Right kidney (tissue), 9 donors: ENCODE data around the gene CALHM3.
A peak's percentile ranks its signal among the peaks of the same experiment; 100 is the strongest.
"Not testable (repeated sequence)": the region's sequence is repeated elsewhere in the genome, so short reads cannot be mapped to it uniquely, and the experiment has no call there.

Experiments used
- DNase-seq: peaks from one replicate; pipeline ENCODE4 v3.0.0-alpha.2; 2016
- long read RNA-seq, 8 donors: transcript quantifications; one replicate each; lab custom pipeline, GENCODE V29; 2026

Gene CALHM3, protein sequence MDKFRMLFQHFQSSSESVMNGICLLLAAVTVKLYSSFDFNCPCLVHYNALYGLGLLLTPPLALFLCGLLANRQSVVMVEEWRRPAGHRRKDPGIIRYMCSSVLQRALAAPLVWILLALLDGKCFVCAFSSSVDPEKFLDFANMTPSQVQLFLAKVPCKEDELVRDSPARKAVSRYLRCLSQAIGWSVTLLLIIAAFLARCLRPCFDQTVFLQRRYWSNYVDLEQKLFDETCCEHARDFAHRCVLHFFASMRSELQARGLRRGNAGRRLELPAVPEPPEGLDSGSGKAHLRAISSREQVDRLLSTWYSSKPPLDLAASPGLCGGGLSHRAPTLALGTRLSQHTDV
- long read RNA-seq, donor 1 = 0 reads
- long read RNA-seq, donor 2 = 0 reads
- long read RNA-seq, donor 3 = 0 reads
- long read RNA-seq, donor 4 = 0 reads
- long read RNA-seq, donor 5 = 0 reads
- long read RNA-seq, donor 6 = 0 reads
- long read RNA-seq, donor 7 = 0 reads
- long read RNA-seq, donor 8 = 0 reads

DNA sequence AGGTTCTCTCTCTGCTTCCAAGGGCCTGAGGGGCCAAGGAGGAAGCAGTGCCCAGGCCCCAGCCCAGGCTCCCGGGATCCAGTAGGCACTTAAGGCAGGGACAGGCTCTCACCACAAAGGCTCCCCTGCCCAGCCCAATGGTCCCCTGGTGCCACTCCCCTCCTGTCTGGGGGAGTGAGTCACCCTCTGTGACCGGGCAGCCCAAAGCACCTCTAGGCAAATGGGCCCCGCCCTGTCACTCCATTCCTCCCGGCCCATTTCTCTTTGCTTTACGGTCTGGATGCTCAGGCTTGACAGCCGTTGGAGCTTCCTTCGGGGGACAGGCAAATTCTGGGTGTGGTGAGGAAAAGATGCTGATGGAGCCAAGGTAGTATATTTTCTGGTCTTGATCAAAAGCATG, at the start of gene CALHM3:
Gene CALHM3, minus strand, starts transcription at position 106 of the 400 bp plus-strand sequence. CDS start 208 bp downstream, outside the sequence.
- no peak for DNase-seq

DNA sequence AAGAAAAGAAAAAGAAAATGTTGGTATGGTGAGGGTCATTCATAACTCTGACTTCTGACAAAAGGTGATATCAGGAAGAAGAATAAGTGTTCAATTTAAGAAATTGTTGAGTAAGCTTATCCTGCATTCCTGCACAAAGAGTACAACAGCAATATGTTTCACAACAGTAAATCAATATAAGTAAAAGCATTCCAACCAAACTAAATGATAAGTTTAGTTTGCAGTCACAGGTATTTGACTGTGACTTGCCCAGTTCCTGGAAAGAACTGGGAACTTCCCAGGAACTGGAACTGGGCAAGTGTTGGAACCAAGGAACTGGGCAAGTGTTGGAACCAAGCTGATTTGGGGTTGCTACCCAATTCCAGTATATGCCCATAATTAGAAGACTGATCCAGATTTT, 49.5 kb upstream of the CALHM3 start:
- no peak for DNase-seq

DNA sequence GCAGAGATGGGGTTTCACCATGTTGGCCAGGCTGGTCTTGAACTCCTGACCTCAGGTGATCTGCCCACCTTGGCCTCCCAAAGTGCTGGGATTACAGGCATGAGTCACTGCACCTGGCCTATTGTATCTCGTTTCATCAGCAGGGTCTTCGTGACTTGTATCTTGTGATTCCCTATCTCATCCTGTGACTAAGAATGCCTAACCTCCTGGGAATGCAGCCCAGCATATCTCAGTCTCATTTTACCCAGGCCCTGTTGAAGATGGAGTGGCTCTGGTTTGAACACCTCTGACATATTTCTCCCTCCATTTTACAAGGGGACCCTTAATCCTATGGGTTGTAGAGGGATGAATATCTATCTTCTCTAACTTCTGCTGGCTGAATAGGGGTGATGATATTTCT, 48.4 kb upstream of the CALHM3 start:
- not testable (repeated sequence) for DNase-seq

DNA sequence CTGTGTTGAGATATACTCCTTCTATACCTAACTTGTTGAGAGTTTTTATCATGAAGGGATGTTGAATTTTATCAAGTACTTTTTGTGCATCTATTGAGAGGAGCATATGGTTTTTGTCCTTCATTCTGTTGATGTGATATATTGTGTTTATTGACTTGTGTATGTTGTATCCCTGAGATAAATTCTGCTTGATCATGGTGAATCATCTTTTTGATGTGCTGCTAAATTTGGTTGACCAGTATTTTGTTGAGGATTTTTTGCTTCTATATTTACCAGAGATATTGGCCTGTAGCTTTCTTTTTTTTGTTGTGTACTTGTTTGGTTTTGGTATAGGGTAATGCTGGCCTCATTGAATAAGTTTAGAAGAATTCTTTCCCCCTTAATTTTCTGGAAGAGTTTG, 46.9 kb upstream of the CALHM3 start:
- DNase-seq = no peak

DNA sequence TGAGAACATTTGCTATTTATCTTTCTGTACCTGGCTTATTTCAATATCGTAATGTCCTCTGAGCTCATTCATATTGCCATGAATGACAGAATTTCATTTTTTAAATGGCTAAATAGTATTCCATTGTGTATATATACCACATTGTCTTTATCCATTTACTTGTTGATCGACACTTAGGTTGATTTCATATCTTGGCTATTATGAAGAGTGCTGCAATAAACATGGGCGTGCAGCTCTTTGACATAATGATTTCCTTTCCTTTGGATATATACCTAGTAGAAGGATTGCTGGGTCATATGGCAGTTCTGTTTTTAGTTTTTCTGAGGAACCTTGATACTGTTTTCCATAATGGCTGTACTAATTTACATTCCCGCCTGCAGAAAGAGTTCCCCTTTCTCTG, 44.6 kb upstream of the CALHM3 start:
- no peak for DNase-seq

DNA sequence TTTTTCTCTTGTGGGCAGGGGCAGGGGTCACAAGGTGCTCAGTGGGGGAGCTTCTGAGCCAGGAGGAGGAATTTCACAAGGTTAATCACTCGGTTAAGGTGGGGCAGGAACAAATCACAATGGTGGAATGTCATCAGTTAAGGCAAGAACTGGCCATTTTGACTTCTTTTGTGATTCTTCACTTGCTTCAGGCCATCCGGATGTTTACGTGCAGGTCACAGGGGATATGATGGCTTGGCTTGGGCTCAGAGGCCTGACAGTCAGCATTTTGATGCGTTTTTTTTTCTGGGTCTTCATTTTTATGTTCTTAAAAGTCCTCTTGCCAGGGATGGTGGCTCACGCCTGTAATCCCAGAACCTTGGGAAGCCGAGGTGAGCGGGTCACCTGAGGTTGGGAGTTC, 43.0 kb upstream of the CALHM3 start:
- not testable (repeated sequence) for DNase-seq

DNA sequence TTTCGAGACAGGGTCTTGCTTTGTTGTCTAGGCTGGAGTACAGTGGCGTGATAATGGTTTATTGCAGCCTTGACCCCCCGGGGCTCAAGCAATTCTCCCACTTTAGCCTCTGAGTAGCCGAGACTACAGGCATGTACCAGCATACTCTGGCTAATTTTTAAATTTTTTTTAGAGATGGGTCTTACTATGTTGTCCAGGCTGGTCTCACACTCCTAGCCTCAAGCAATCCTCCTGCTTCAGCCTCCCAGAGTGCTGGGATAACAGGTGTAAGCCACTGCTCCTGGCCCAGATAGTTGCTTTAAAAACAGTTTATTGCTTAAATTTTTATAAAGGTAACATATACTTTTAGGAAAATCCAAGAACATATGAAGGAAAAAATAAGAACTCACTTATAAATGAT, 40.8 kb upstream of the CALHM3 start:
- DNase-seq = no peak

DNA sequence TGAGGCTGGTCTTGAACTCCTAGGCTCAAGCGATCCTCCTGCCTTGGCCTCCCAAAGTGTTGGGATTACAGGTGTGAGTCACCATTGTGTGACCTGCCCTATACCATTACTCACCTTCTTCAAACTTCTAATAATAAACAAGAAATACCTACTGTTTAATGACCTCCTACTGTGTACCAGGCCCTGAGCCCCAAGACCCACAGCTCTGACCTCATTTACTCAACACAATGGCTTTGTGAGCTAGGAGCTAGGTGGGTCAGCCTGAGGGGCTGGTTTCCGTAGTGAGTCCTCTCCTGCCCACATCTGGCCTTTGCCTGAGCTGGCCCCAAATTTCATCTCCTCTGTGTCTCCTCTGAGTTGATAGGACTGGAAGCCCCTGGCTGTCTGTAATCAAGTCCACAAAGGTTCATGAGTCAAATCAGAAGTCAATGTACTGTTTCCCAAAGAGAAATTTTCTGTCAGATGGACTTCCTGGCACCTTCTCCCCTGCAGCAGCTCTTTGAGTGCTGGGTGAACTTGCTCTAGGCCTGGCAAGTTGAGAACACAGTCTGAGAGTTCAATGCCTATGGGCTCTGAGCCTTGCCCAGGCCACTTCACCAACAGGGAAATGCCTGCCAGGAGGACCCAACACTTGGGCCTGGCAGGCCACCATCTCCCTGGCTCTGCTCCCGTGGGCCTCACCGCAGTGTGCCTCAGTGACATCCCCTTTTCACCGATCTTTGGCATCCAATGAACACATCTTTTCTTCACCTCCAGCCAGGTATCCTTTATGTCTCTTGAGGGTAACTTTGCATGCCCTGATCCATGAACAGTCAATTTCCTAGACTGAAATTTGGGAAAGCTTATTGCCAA, 38.4 kb upstream of the CALHM3 start:
- DNase-seq = no peak

DNA sequence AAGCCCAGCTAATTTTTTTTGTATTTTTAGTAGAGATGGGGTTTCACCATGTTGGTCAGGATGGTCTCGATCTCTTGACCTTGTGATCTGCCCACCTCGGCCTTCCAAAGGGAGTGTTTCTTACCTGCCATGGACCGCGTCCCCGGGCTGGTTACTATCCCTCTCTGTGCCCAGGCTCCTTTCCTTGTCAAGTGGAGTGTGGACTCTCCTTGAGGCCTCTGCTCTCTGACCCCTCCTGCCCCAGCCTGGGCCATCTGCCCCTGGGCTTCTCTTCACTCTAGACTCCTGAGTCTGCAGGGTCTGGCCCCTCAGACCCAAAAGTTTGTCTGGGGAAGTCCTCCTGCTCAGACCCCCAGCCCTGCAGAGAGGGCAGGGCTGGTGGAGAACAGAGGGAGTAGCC, 35.2 kb upstream of the CALHM3 start:
- no peak for DNase-seq

DNA sequence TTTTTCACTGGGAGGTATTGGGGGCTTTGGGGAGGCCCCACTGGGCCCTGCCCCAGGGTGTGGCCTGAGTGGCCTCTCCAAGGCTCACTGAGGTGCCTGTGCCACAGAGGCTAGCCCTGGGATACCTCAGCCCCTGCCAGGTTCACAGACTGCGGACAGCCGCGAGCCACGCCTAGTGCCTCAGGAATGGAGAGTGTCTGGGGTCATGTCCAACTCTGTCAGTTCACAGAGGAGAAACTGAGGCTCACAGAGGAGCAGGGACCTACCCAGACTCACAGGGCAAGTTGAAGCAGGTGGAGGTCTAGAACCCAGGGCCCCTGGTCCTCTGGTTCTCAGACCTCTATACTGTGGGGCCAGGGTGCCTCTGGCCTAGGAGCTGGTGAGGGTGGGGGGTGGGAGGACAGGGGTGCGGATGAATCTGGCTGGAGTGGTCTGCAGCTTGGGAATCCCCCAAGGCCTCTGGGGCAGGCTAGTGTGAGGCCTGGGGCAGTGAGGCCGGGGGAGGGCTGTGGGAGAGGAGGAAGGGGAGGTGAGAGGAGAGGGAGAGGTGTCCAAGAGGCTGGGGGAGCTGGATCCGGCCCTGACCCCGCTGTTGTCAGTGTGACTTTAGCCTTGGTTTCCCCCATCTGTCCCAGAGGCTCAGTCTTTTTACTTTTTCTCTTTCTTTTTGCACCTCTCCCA, 34.5 kb upstream of the CALHM3 start:
- no peak for DNase-seq

DNA sequence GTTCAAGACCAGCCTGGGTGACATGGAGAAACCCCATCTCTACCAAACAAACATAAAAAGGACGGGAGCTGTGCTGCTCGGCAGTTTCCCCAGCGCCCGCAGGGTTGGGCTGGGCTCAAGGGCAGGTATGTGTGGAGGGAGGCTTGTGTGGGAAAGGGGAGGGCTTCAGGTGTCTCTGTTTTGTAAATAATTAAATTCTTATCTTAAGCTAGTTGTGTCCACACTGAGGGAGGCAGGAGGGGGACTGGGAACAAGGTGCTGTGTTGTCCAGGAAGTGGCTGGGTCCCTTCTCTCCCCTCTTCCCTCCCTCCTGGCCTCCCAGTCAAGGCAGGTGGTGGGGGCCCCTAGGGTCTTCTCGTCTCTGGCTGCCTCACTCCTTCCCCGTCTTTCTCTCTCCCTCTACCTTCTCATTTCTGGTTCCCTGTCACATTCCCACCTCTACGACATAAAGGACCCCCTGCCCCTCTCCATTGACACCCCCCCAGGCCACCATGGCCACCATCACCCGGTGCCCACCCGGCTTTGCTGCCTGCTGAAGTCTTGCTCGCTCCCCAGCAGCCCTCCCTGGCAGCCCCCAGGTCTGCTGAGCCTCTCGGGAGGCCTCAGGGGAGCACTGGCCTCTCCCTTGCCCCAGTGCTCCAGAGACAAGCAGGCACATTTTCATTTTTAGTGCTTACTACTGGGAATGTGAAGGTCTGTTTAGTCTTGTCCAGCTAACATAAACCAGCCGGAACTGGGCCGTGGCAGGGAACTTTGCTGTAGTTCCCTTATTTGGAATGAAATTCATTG, 33.7 kb upstream of the CALHM3 start:
- DNase-seq = no peak

DNA sequence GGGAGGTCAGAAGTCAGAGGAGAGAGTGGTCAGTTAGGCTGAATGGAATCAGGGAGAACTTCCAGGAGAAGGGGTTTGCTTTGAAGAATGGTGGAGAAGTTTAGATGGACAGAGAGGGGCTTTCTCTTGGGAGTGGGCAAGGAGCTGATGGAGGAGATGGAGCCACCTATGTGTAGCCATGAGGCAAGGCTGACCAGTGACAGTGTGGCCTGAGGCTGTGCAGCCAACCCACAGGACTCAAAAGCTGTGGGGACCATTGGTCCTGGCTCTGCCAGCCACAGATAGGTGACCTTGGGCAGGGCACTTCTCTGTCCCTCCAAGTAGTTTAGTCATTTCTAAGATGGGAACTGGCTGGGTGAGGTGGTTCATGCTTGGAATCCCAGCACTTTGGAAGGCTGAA, 33.1 kb upstream of the CALHM3 start:
- DNase-seq = no peak

DNA sequence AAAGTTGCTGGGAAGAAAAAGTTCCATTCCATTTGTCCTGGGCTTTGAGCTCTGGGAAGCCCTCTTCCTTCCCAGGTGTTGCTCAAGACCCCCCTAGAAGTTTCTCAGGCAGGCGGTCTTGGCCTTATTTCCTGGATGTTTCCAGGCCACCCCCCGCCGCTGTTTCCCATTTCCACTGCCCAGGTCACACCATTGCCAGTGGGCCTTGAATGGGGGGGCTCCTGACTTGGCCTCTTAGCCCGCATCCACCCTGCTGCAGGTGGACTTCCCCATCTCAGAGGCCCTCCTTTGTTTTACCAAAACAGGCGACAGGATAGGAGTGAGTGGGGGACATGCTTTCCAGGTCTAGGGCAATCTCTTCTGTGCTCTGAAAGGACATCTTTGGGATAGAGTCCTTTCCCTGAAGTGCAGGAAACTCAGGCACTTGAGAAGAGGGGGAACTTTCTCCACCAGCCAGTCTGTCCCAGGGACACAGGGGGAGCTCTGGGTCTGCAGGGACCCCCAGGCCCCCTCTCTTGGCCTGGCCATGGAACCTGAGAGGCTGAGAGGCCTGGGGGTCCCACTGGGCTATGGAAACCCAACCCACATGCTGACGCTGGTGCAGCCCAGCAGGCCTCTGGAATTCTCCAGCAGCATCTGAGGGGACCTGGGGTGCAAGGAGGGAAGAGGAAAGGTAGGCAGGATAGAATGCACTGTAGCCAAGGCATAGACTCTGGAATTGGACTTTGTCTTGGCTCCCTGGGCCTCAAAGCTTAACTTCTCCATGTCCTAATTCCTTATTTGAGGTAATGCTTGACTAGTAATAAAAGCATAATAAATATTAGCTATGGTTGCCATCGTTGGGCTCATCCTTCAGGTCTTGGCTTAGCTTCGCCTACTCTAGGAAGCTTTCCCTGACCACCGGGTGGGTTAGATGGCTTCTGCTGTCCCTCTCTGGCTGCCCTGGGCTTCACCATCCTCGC, 32.0 kb upstream of the CALHM3 start:
- no peak for DNase-seq

DNA sequence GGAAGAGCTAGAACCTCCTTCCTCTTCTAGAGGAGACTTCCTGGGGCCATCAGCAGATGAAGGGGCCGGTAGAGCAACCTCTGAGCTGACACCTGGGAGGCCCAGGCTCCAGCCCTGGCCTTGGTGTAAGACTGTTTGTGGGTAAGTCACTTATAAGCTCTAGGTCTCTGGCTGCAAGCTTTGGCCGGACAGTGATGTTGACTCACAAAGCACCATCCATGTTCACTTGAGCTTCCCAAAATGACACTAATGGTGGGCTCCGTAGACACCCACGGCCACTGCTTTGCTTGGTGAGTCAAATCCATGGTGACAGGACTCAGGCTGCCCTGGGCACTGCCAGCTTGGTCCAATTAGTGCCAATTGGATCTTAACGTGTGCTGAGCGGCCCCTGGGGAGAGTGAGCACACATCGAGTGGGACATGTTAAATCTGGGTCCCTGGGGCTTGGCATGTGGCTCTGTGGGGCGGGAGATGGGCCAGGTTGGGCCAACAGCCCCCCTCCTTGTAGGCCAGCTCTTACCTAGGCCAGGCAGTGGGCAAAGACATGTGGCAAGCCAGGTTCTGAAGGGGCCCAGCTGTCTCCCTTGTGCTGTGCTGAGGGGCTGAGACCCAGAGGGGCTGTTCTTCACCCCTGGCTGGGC, 31.1 kb upstream of the CALHM3 start:
- DNase-seq = no peak

DNA sequence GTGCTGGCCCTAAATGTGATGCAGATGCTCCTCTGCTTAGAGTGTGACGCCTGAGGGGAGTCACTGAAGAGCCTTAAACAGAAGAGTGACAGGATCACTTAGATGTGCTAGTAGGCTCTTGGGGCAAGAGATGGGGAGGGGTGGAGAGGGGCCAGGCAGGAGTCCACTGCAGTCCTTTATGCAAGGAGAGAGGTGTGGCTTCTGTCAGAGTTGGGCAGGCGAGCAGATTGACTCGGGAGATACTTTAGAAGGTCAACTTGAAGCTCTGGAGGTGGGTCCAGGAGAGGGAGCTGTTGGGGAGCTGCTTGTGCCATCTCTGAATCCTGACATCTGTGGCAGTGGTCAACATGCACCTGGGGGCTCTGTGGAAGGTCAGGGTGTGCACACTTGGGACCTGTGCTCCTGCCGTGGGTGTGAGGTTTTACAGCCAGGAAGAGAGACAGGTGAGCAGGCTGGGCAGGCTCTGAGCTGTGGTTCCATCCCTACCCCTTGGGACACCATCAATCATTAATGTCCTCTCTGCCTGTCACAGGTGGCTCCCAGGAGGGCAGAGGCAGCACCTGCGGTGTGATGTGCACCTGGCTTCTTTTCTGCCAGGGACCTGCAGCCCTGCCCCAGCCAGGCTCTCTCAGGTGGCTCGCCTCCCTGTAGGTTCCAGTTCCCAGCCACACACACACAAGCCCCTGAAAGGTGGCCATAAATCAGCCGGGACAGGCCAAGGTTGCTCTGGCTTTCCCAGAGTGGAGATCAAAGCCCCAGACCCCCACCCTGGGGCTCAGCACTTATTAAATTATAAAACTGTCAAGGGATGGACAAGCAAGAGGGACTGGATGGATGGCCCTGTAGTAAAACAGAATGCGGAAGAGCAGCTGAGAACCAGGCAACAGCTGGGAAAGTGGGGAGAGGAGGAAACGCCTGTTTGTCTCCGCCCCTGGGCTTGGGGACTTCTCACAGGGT, 28.5 kb upstream of the CALHM3 start:
- no peak for DNase-seq

DNA sequence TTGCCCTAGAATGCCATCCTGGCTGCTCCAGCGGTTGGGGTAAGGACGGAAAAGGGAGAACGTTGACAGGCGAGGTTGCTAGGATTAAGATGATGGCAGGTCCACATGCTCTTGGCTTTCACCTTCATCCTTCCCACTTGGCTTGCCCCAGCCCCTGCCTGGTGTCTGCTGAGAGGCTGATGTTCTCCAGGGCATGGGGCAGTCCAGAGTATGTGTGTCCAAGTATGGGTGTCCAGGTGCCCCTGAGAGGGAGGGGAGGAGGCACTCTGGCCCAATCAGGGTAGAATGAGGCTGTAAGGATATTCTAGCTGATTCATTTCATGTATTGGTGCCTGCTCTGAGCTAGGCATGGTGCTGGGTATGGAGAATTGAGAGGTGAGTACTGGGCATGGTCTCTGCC, 27.0 kb upstream of the CALHM3 start:
- DNase-seq = no peak

DNA sequence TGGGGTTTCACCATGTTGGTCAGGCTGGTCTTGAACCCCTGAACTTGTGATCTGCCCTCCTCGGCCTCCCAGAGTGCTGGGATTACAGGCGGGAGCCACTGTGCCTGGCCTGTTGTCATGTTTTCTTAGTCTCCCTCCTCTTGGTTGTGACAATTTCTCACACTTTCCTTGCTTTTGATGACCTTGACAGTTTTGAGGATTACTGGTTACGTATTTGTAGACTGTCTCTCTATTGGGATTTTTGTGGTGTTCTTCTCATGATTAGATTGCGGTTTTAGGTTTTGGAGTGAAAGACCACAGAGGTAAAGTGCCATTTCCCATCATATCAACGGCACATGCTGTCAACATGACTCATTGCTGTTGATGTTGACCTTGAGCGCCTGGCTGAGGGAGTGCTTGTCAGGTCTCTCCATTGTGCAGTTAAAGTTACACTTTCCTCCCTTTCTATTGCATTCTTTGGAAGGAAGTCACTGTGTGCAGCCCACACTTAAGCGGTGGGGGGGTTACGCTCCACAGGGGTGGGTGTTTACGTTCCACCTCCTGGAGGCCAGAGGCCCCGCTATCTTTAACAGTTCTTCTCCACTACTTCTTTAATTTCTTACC, 25.2 kb upstream of the CALHM3 start:
- DNase-seq = peak; percentile 61

DNA sequence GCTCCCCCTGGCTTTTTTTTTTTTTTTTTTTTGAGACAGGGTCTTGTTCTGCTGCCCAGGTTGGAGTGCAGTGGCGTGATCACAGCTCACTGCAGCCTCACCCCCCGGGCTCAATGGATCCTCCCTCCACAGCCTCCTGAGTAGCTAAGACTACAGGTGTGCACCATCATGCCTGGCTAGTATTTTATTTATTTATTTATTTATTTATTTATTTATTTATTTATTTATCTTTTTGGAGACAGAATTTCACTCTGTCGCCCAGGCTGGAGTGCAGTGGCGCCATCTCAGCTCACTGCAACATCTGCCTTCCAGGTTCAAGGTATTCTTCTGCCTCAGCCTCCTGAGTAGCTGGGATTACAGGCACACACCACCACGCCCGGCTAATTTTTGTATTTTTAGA, 24.7 kb upstream of the CALHM3 start:
- DNase-seq = not testable (repeated sequence)
